Hepatocyte (in vitro differentiated cells): ENCODE results near the gene SLC6A8.
A peak's percentile ranks its signal among the peaks of the same experiment; 100 is the strongest.

ENCODE experiments used
- CTCF ChIP-seq: fragments of 200-600 bp; sonication (generic); IDR thresholded peaks from 2 replicates; pipeline ENCODE4 v1.5.1; 2016; ENCODE audit warnings: antibody characterized with exemption, mild to moderate bottlenecking; ENCODE audit not compliant: poor library complexity
- EZH2 ChIP-seq: fragments of 200-600 bp; sonication (generic); IDR thresholded peaks from 2 replicates; pipeline ENCODE4 v1.6.1; 2016; ENCODE audit warnings: antibody characterized with exemption, mild to moderate bottlenecking, borderline replicate concordance

DNA sequence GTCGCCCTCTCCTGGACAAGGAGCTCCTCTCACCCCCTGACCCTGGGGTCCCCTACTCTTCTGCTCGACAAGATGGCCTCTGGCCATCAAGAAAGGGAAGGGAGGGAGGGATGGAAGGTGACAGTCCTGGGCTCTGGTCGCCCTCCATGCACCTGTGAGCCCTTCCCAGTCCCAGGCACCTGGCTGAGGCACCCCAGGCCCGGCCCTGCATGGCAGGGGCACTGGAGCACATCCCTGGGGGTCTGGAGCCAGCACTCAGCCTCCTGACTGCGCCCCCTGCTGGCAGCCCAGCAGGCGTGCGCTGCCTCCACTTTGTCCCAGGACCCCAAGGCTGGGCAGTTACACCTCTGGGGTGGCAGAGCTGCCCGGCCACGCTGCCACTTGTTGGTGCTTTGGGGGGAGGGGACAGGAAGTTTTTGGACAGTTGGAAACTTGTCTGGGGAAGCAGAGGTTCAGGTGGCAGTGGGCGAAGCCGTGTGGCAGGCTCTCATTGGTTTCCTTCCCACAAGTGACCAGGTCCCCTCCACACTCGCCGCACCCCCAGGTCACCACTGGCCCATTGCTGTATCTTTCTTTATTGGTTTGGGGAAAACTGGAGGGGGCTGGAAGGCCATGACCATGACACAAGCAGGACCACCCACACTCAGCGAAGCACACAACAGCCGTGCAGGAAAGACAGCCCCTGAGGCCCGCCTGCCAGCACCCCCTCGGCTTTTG, 18.4 kb upstream of the SLC6A8 start:
- TF ChIP-seq CTCF: peak; percentile 57
- TF ChIP-seq EZH2: no peak
